ENCODE results near the gene RGS9. TPM values are rescaled to one million over a fixed set of nuclear protein-coding genes. Genes with fewer than 3 reads are reported as not detected.
A peak's percentile ranks its signal among the peaks of the same experiment; 100 is the strongest.

Gene RGS9
- total and polyA plus RNA-seq, 10 of the 15 experiments (the other 5 are each of a cell fraction or from before 2014, with no cell fraction given) = 1.1 to 10.6 (median 5.6) TPM

DNA sequence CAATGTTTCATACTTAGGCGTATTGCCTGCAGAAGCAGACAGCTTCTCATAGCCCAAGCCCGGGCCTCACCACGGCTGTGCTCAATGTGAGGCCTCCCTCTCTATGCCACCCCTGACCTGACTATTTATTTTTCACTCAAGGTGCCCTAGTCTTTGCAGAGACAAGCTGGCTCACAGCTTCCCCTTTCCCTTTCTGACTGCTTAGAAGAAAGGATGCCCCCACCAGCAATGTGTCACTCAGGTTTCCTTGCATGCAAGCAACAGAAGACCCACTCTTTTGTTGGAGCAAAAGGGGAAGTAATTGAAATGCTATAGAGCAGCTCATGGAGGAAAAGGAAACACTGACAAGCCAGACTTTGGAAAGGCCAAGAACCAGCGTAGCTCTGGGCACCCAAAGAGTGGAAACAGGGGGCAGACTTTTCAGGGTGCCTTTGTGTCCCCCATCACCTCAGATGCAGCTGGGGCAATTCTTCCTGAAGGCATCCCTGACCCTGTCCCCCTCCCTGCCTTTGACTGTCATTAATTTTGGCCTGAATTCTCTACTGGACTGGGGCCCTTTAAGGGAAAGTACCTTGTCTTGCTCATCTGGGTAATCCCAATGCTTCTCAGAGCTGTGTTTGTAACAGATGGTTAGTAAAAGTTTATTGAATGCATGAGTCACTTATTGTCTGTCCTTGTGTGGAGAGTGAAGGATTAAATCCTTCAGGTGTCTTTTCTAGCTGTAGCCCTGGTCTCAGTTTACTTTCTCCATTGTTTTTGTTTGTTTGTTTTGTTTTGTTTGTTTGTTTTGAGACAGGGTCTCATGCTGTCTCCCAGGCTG, 17.8 kb downstream of the RGS9 start:
- CTCF ChIA-PET = interaction anchor here (0.6 to 2.5 kb wide), 15 partner anchors 8 to 641 kb away, joined by 3 to 20 read pairs (median 4); partner anchors contain the start of gene RGS9
- Histone ChIP-seq H3K4me2 (ENCODE audit: control insufficient read depth, insufficient read depth) (peak overlapping the region; percentile 36), H4K20me1 (ENCODE audit: control insufficient read depth, insufficient read depth) (no peaks in the 10 kb centered on the region), H3K79me2 (ENCODE audit: control insufficient read depth, insufficient read depth, low read length) (no peaks in the 10 kb centered on the region), H3K27me3 (replicated peaks in 1 of 2; ENCODE audit: control insufficient read depth in 2 of 2, insufficient read depth in 2 of 2, low read length in 1 of 2) (no peaks in the 10 kb centered on the region), H3K36me3 (ENCODE audit: control insufficient read depth in 2 of 2, insufficient read depth in 2 of 2, low read length in 1 of 2) (no peaks in the 10 kb centered on the region; a peak in 1 of 4 replicates), H3K4me3 (peak overlapping the region; percentile 9; the same call in 1 of the 2 replicates), H3K4me1 (ENCODE audit: control insufficient read depth, insufficient read depth, low read length) (peaks cover 19% of the 10 kb centered on the region), H3K27ac (ENCODE audit: control insufficient read depth, insufficient read depth) (peak overlapping the region; percentile 70), H3K9me3 (replicated peaks; ENCODE audit: control insufficient read depth, insufficient read depth, low read length) (no peaks in the 10 kb centered on the region), H3K9ac (ENCODE audit: control insufficient read depth, insufficient read depth, low read length) (peak overlapping the region; percentile 3; the same call in 1 of the 2 replicates), H2AFZ (ENCODE audit: control insufficient read depth, low read depth, low read length) (peak overlapping the region; percentile 71)
- intact Hi-C loops (cut with micrococcal nuclease; ENCODE audit: unreplicated experiment) (loop anchor here (2.0 kb wide), 1 partner anchor 26 kb away; no protein-coding TSS in a partner anchor), in situ Hi-C loops (cut with MboI) (no loop called here)
- no TSS peak for BruUV-seq (replicated peaks)
- RAD21 ChIA-PET (ENCODE audit: unreplicated experiment) = interaction anchor here (0.7 to 2.2 kb wide), 12 partner anchors 11 to 180 kb away, joined by 3 to 11 read pairs (median 5); no protein-coding TSS in a partner anchor
- 43% methylated on average over 4 of the region's 4 CpGs for WGBS (ENCODE audit: insufficient coverage, insufficient replicate concordance, low lambda C conversion rate, missing lambda C conversion rate)
- POLR2A ChIA-PET = interaction anchor here (0.6 to 1.8 kb wide), 7 partner anchors 9 to 1187 kb away, joined by 3 to 5 read pairs (median 3); no protein-coding TSS in a partner anchor
- no peak for DNase-seq (ENCODE audit: low read depth, low spot score)
- SMC1A ChIA-PET (ENCODE audit: uncharacterized antibody, unreplicated experiment) = interaction anchor here (0.7 to 2.1 kb wide), 10 partner anchors 10 to 74 kb away, joined by 3 to 26 read pairs (median 6); no protein-coding TSS in a partner anchor
- peak; percentile 96 for ATAC-seq
- no peak for FAIRE-seq
- TF ChIP-seq STAT1 (conservative IDR thresholded peaks at IDR 0.05) (no peak), NBN (IDR thresholded peaks at IDR 0.05) (0 out of 2 replicates have a peak, but pooled peaks have one; percentile 33), SPI1 (IDR thresholded peaks at IDR 0.05; ENCODE audit: borderline replicate concordance, insufficient read depth, low read depth, low read length) (0 out of 2 replicates have a peak, but pooled peaks have one; percentile 19), POU2F2 (IDR thresholded peaks at IDR 0.05; ENCODE audit: borderline replicate concordance, low read depth, low read length) (peak; percentile 7; the same call in 1 of the 3 replicates), NR2F1 (conservative IDR thresholded peaks at IDR 0.05) (0 out of 2 replicates have a peak, but pooled peaks have one; percentile 18), ASH2L (IDR thresholded peaks at IDR 0.05; ENCODE audit: borderline replicate concordance, low read depth) (no peak), TCF12 (IDR thresholded peaks at IDR 0.05; ENCODE audit: low read depth, low read length) (0 out of 2 replicates have a peak, but pooled peaks have one; percentile 0), JUNB (IDR thresholded peaks at IDR 0.05) (peak; percentile 60), IKZF2 (IDR thresholded peaks at IDR 0.05) (peak in 1 of 2 experiments; percentile 33; a peak in 1 of 4 replicates), CREM (IDR thresholded peaks at IDR 0.05; ENCODE audit: low read depth) (no peak; the same call in 1 of the 2 replicates), ZNF274 (IDR thresholded peaks at IDR 0.05; ENCODE audit: insufficient read depth, insufficient read length) (no peak), BCL11A (IDR thresholded peaks at IDR 0.05; ENCODE audit: low read depth, low read length) (0 out of 2 replicates have a peak, but pooled peaks have one; percentile 12), NFIC (IDR thresholded peaks at IDR 0.05; ENCODE audit: low read depth, low read length) (peak; percentile 16; the same call in 1 of the 2 replicates)
- TF ChIP-seq, protein P1, sequence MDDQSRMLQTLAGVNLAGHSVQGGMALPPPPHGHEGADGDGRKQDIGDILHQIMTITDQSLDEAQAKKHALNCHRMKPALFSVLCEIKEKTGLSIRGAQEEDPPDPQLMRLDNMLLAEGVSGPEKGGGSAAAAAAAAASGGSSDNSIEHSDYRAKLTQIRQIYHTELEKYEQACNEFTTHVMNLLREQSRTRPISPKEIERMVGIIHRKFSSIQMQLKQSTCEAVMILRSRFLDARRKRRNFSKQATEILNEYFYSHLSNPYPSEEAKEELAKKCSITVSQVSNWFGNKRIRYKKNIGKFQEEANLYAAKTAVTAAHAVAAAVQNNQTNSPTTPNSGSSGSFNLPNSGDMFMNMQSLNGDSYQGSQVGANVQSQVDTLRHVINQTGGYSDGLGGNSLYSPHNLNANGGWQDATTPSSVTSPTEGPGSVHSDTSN (IDR thresholded peaks at IDR 0.05; ENCODE audit: insufficient replicate concordance, low read depth, low read length) = peak; percentile 61
- TF ChIP-seq, protein P2, sequence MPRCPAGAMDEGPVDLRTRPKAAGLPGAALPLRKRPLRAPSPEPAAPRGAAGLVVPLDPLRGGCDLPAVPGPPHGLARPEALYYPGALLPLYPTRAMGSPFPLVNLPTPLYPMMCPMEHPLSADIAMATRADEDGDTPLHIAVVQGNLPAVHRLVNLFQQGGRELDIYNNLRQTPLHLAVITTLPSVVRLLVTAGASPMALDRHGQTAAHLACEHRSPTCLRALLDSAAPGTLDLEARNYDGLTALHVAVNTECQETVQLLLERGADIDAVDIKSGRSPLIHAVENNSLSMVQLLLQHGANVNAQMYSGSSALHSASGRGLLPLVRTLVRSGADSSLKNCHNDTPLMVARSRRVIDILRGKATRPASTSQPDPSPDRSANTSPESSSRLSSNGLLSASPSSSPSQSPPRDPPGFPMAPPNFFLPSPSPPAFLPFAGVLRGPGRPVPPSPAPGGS (IDR thresholded peaks at IDR 0.05; ENCODE audit: borderline replicate concordance, insufficient read depth, low read depth, low read length, poor library complexity, severe bottlenecking) = peak; percentile 39
- TF ChIP-seq, protein P3, sequence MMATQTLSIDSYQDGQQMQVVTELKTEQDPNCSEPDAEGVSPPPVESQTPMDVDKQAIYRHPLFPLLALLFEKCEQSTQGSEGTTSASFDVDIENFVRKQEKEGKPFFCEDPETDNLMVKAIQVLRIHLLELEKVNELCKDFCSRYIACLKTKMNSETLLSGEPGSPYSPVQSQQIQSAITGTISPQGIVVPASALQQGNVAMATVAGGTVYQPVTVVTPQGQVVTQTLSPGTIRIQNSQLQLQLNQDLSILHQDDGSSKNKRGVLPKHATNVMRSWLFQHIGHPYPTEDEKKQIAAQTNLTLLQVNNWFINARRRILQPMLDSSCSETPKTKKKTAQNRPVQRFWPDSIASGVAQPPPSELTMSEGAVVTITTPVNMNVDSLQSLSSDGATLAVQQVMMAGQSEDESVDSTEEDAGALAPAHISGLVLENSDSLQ (IDR thresholded peaks at IDR 0.05) = peak; percentile 81

Measured in GM12878 (cell line).